ENCODE results near the gene ASIC1. TPM values are rescaled to one million over a fixed set of nuclear protein-coding genes. Genes with fewer than 3 reads are reported as not detected.
A peak's percentile ranks its signal among the peaks of the same experiment; 100 is the strongest.

The ASIC1 gene
- total RNA-seq, 6 experiments from 2014 or later = 0.07 to 0.19 (median 0.15) TPM; not detected in 2

DNA sequence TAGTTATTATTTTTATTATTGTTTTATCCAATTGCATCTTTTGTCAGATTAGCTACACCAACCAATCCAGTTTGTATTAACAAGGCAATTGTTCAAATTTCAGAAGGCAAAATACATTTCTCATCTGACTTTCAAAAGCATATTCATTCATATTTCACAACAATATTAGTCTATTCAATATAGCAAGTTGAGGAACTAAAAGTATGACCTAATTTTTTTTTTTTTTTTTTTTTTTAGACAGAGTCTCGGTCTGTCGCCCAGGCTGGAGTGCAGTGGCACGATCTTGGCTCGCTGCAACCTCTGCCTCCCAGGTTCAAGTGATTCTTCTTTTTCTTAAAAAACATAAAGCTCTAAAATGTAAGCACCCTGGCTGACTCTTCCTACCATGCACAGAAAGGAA is 71.9 kb downstream of the ASIC1 start:
- TF ChIP-seq, protein P1, sequence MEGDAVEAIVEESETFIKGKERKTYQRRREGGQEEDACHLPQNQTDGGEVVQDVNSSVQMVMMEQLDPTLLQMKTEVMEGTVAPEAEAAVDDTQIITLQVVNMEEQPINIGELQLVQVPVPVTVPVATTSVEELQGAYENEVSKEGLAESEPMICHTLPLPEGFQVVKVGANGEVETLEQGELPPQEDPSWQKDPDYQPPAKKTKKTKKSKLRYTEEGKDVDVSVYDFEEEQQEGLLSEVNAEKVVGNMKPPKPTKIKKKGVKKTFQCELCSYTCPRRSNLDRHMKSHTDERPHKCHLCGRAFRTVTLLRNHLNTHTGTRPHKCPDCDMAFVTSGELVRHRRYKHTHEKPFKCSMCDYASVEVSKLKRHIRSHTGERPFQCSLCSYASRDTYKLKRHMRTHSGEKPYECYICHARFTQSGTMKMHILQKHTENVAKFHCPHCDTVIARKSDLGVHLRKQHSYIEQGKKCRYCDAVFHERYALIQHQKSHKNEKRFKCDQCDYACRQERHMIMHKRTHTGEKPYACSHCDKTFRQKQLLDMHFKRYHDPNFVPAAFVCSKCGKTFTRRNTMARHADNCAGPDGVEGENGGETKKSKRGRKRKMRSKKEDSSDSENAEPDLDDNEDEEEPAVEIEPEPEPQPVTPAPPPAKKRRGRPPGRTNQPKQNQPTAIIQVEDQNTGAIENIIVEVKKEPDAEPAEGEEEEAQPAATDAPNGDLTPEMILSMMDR (IDR thresholded peaks at IDR 0.05) = no peak
- TF ChIP-seq POLR2A (IDR thresholded peaks at IDR 0.05) = no peak
- Histone ChIP-seq H3K27me3 (no peaks in the 10 kb centered on the region), H3K4me1 (no peaks in the 10 kb centered on the region), H3K9me3 (no peaks in the 10 kb centered on the region), H3K4me3 (no peak overlapping the region), H3K27ac (no peak overlapping the region), H3K36me3 (peaks cover 0 to 25% (median 9%) of the 10 kb centered on the region in 4 donors)
- WGBS (ENCODE audit: insufficient coverage, low coverage, low lambda C conversion rate, missing lambda C conversion rate) = 60% methylated on average over 1 of the region's 4 CpGs
- DNase-seq (no peak), ATAC-seq (no peak)
- intact Hi-C loops (cut with DNase I) = no loop called here

DNA sequence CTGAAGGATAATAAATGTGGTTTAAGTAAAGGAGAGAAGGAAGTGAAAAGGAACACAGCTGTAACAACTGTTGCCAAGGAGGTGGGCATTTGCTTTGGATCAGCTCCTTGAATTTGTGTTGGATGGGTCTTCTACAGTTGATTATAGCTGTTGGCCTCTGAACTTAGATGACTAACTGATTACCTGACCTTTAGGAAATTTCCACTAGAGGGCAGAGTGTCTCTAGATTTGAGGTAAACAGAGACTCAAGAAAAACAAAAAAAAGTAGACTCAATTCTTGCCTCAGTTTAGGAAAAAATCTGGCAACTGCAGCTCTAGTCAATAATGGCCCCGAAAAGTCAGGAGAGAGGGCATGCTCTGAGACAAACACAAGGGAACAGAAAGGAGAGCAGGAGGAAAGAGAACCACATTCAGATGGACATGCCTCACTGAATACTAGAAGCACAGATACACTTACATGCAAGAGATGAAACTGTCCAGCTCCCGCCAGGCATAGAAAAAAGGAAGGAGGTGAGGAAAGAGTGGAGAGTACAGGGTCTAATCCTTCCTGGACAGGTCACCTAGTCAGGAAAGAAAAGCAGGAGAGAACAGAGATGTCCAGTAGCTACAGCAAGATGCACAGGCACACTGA is 75.2 kb downstream of the ASIC1 start:
- Histone ChIP-seq H3K36me3 (peaks cover 0 to 24% (median 11%) of the 10 kb centered on the region in 4 donors), H3K9me3 (no peaks in the 10 kb centered on the region), H3K4me3 (no peak overlapping the region), H3K27ac (no peak overlapping the region), H3K27me3 (no peaks in the 10 kb centered on the region), H3K4me1 (no peaks in the 10 kb centered on the region)
- TF ChIP-seq, protein P1 (IDR thresholded peaks at IDR 0.05) = peak; percentile 37 to 65 (median 52)
- TF ChIP-seq POLR2A (IDR thresholded peaks at IDR 0.05) = no peak
- intact Hi-C loops (cut with DNase I) = no loop called here
- ATAC-seq = peak in 3 of 4 donors; percentile 42 to 76 (median 51)
- DNase-seq = no peak
- whole genome bisulfite sequencing (ENCODE audit: insufficient coverage, low coverage, low lambda C conversion rate, missing lambda C conversion rate) = 41% methylated on average over 2 of the region's 2 CpGs

Other genes starting within 250 kb of the ASIC1 start
- 1 to 10 TPM; 7.0 to 8.8 (median 7.9) TPM for gene NCKAP5L, start 229.2 kb upstream of the ASIC1 start, total RNA-seq
- 1 to 10 TPM; 1.6 to 3.6 (median 2.6) TPM for gene BCDIN3D, start 214.5 kb upstream of the ASIC1 start, total RNA-seq
- under 1 TPM in 1 of 6 experiments, not detected in 5; 0.16 TPM for gene FAIM2, start 153.7 kb upstream of the ASIC1 start, total RNA-seq
- not detected for gene AQP2, start 106.9 kb upstream of the ASIC1 start, total RNA-seq
- not detected for gene AQP5, start 95.7 kb upstream of the ASIC1 start, total RNA-seq
- under 1 TPM in 2 of 6 experiments, not detected in 4; 0.31 to 0.34 TPM for gene AQP6, start 84.6 kb upstream of the ASIC1 start, total RNA-seq
- 1 to 10 TPM; 2.8 to 5.4 (median 4.2) TPM for gene RACGAP1, start 32.1 kb upstream of the ASIC1 start, total RNA-seq
- 10 to 100 TPM; 13.3 to 35.0 (median 16.4) TPM for gene SMARCD1, start 27.7 kb downstream of the ASIC1 start, total RNA-seq
- 100 to 1,000 TPM in 3 of 6 experiments, 10 to 100 TPM in 3; 43.6 to 210 (median 110) TPM for gene GPD1, start 46.4 kb downstream of the ASIC1 start, total RNA-seq
- gene COX14, start 54.6 kb downstream of the ASIC1 start, total RNA-seq = 10 to 100 TPM; 37.7 to 67.5 (median 50.6) TPM
- gene CERS5, start 109.8 kb downstream of the ASIC1 start, total RNA-seq = 10 to 100 TPM in 2 of 6 experiments, 1 to 10 TPM in 4; 5.0 to 12.0 (median 8.0) TPM
- 10 to 100 TPM in 5 of 6 experiments, 1 to 10 TPM in 1; 7.3 to 21.9 (median 13.1) TPM for gene LIMA1, start 225.9 kb downstream of the ASIC1 start, total RNA-seq